HG02870 (cell line): ENCODE results near the gene PGA3.
"Not testable (repeated sequence)": the region's sequence is repeated elsewhere in the genome, so short reads cannot be mapped to it uniquely, and the experiment has no call there.

Source experiments
- ATAC-seq: cut with Tn5 transposase; IDR thresholded peaks from one replicate; pipeline ENCODE4 v1.9.1; 2021; ENCODE audit warnings: mild to moderate bottlenecking, moderate library complexity; ENCODE audit not compliant: unreplicated experiment

The PGA3 gene

DNA sequence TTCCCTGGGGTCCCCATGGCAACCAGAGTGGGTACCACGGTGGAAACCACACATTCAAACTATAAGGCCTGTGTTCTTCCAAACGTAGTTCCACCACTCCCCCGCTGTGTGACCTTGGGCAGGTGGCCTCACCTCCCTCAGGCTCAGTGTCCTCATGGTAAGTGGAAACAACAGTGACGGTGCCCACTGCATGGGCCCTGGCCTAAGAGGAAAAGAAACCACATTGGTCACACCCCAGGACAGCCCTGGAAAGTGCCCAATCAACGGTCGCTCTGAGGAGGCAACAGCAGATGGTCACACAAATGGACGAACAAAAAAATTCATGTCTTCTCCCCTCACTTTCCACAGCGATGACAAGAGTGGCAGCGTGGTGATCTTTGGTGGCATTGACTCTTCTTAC lies 44.8 kb downstream of the PGA3 start:
- not testable (repeated sequence) for ATAC-seq

DNA sequence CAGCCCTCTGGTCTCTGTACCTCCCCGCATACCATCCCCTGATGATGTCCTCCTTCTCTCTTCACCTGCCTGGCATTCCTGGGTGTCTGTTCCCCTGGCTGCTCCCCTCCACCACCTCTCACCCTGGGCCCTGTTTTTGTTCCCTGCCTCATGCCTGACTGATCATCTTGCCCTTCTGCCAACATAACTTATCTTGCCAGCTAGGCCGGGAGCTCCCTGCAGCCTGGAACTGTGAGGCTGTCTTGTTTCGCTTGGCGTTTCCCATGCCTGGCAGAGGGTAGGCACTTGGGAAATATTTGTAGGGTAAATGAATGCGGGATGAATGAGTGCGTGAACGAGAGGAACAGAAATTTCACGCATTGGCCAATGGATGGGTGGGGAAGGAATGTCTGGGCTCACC lies 45.9 kb downstream of the PGA3 start:
- not testable (repeated sequence) for ATAC-seq

DNA sequence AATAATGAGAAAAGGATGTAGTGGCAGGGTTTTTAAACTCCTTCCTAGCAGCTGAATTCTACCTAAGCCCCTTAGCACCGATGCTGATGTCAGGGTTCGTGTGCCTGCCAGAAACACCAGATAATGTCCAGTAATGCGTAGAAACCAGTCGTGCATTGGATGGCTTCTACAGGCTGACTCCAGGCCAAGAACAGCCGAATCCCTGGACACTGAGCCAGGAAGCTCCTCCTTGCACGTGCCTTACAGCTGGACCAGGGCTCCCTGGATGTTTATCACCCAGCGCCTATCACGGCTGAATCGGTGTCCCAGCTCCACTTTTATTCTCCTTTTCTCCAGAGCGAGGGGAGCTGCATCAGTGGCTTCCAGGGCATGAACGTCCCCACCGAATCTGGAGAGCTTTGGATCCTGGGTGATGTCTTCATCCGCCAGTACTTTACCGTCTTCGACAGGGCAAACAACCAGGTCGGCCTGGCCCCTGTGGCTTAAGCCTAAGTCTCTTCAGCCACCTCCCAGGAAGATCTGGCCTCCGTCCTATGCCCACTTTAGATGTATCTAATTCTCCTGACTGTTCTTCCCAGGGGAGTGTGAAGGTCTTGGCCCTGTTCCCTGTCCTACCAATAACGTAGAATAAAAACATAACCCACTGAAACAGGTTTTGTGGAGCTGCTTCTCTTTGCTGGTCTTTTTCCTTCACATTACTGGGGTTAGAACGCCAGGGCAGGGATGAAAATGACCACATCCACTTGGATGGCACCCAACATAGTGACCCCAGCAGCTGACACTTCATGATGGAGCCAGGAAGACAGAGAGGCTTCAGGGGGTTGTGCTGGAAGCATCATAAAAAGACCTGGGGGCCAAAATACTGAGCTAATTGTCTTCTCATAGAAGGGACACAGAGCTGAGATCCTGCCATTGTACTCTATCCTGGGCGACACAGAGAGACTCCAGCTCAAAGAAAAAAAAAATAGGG lies 47.8 kb downstream of the PGA3 start:
- ATAC-seq = not testable (repeated sequence)

DNA sequence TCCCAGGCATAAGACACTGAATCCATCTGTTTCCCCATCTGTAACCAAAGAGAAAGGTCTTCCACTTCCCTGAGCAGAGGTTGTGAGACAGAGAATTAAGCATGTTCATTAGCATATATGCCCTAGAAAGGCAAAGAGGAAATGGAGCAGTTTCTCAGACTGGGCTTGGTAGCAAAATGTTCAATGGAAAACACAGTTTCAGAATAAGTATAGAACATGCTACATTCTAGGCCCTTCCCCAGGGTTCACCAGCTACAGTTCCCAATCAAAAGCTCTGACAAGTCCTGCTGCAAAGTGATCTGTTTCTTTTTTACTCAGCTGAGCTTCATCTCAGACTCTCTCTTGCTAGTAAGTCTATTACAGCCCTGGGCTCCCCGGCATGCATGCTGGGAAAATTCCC lies 49.0 kb downstream of the PGA3 start:
- peak; percentile 46 for ATAC-seq

DNA sequence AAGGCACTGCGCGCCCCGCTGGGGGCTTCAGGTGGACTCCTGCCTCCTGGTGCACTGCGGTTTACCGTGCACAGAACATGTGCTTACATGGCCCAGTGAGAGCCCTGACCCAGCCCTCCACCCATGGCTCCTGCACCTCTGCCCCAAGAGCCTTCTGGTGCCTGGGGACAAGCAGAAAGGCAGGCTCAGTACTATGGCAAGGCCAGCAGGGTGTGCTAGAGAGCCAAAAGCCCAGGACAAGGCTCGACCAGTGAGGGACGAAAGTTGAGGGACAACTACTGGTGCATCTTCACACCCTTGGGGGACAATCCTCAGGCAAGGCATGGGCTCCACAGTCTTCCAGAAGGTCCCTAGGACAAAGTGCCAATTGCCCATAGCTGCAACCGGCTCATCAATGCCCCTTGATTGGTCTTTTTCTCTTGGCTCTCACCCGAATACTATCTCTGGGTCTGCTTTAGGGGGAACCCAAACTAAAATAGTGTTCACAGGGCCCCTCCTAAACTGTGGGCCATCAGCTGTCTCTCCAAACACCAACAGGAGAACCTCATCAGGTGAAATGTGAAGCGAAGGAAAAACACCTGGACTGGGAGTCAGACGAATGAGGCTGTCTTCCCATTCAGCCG lies 51.2 kb downstream of the PGA3 start:
- ATAC-seq = peak; percentile 74

DNA sequence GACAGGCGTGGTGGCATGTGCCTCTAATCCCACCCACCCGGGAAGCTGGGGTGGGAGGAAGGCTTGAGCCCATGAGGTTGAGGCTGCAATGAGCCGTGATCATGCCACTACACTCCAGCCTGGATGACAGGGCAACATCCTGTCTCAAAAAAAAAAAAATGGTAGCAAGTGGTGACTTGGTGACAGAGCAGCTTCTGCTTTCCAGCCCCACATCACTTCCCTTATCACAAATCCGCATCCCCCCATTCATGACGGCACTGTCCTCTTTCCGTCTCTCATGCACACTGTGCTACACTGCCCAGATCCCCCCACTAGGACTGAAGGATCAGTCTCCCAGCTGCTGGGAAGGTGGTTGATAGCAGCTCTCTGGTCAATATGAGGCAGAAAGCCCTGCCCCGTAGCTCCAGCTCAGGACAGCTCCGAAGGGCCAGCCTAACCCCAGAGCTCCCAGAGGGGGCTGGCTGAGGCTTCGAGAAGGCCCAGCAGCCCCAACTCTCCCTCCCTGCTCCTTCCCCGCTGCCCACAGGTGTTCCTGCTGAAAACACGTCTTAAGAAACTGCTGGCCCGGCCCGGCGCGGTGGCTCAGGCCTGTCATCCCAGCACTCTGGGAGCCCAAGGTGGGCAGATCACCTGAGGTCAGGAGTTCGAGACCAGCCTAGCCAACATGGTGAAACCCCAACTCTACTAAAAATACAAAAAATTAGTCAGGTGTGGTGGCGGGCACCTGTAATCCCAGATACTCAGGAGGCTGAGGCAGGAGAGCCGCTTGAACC lies 53.6 kb downstream of the PGA3 start:
- no peak for ATAC-seq

DNA sequence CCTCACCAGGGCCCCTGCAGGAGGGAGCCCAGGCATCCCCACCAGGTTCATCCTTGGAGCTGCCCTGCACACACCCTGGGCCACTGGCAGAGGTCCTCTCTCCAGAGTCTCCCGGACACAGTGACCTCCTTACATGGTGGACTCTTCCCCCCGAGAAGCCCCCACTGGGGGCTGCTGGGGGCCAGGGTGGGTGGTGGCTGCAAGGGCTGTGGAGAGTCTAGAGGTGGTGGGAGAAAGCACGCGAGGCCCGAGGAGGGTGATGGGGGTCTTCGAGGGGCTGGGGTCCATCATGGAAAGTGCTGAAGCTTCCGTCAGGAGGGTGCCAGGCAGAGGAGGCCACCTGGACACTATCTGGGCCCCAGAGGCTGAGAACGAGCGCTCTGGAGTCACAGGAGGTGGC lies 55.2 kb downstream of the PGA3 start:
- no peak for ATAC-seq

DNA sequence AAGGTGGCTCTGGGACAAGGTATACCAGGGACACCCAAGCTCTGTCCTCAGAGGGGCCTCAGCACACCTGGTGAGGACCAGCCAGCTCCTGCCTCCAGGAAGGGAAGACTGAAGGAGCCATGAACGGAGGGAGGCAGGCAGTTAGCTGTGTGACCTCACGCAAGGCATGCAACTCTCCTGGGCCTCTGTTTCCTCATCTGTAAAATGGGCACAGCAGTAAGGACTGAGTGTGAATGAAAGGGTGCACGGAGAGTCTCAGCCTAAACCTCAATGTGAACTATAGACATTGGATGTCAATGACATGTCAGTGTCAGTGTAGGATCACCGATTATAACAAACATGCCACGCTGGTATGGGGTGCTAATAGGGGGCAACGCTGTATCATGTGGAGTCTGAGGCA lies 56.0 kb downstream of the PGA3 start:
- ATAC-seq = no peak
